HepG2 (cell line): ENCODE data around the gene ERF. TPM values are rescaled to one million over a fixed set of nuclear protein-coding genes. Genes with fewer than 3 reads are reported as not detected.

Source experiments
- CCAR2 ChIP-seq: fragments of 200-400 bp; formaldehyde crosslinking; optimal IDR thresholded peaks from 2 replicates; pipeline ENCODE3; 2018; ENCODE audit warnings: low read depth, mild to moderate bottlenecking, low read length, moderate library complexity
- CEBPB ChIP-seq: IDR thresholded peaks from 2 replicates; pipeline ENCODE4 v1.6.1; 2011; ENCODE audit warnings: low read depth, low read length, improper control_type of control experiment, borderline replicate concordance
- CHD4 ChIP-seq: fragments of 200-600 bp; sonication (generic); IDR thresholded peaks from 2 replicates; pipeline ENCODE4 v1.7.0; 2017; ENCODE audit warnings: mild to moderate bottlenecking, low read length, borderline replicate concordance
- HNRNPL ChIP-seq: fragments of 200-400 bp; formaldehyde crosslinking; IDR thresholded peaks from 2 replicates; pipeline ENCODE4 v1.6.1; 2017; ENCODE audit warnings: mild to moderate bottlenecking, low read depth, low read length
- IKZF1 ChIP-seq: fragments of 450-650 bp; IDR thresholded peaks from 2 replicates; pipeline ENCODE4 v1.7.1; 2016
- IRF2 ChIP-seq: IDR thresholded peaks from 2 replicates; pipeline ENCODE4 v1.6.1; 2018; ENCODE audit warnings: missing genetic modification reagents, missing compliant biosample characterization
- MAFF ChIP-seq: IDR thresholded peaks from 2 replicates; pipeline ENCODE4 v1.6.1; 2011; ENCODE audit warnings: low read depth, low read length, improper control_type of control experiment
- NFKBIZ ChIP-seq: IDR thresholded peaks from 2 replicates; pipeline ENCODE4 v1.6.1; 2018; ENCODE audit warnings: missing genetic modification reagents, missing compliant biosample characterization
- POLR2G ChIP-seq: fragments of 200-400 bp; formaldehyde crosslinking; IDR thresholded peaks from 2 replicates; pipeline ENCODE4 v1.6.1; 2018; ENCODE audit warnings: mild to moderate bottlenecking, low read depth, low read length, moderate library complexity
- SP2 ChIP-seq: sonication (generic); formaldehyde crosslinking; IDR thresholded peaks from 2 replicates; pipeline ENCODE4 v1.5.1; 2020; ENCODE audit warnings: mild to moderate bottlenecking, missing genetic modification reagents
- SPEN ChIP-seq: sonication (generic); formaldehyde crosslinking; IDR thresholded peaks from 2 replicates; pipeline ENCODE4 v1.5.1; 2020; ENCODE audit warnings: low read depth, mild to moderate bottlenecking, missing genetic modification reagents
- SUZ12 ChIP-seq: fragments of 150-350 bp; IDR thresholded peaks from 2 replicates; pipeline ENCODE4 v1.6.1; 2014; ENCODE audit warnings: low read depth, low read length
- YEATS2 ChIP-seq: sonication (generic); formaldehyde crosslinking; IDR thresholded peaks from 2 replicates; pipeline ENCODE4 v1.4.0; 2020; ENCODE audit warnings: missing genetic modification reagents, borderline replicate concordance
- ZNF143 ChIP-seq: sonication (generic); formaldehyde crosslinking; IDR thresholded peaks from 2 replicates; pipeline ENCODE4 v1.4.0; 2020; ENCODE audit warnings: missing genetic modification reagents
- ZNF451 ChIP-seq: sonication (generic); formaldehyde crosslinking; IDR thresholded peaks from 2 replicates; pipeline ENCODE4 v1.5.0; 2020; ENCODE audit warnings: mild to moderate bottlenecking, missing genetic modification reagents
- ZNF562 ChIP-seq: sonication (generic); formaldehyde crosslinking; IDR thresholded peaks from 2 replicates; pipeline ENCODE4 v1.8.0; 2022; ENCODE audit warnings: missing genetic modification reagents, borderline replicate concordance
- ZNF614 ChIP-seq: IDR thresholded peaks from 2 replicates; pipeline ENCODE4 v1.6.1; 2018; ENCODE audit warnings: missing biosample characterization, missing genetic modification reagents, inconsistent platforms, borderline replicate concordance
- ZNF678 ChIP-seq: sonication (generic); formaldehyde crosslinking; IDR thresholded peaks from 2 replicates; pipeline ENCODE4 v1.4.0; 2020; ENCODE audit warnings: mild to moderate bottlenecking, missing genetic modification reagents
- ZNF7 ChIP-seq: IDR thresholded peaks from 2 replicates; pipeline ENCODE4 v1.6.1; 2016; ENCODE audit warnings: missing biosample characterization, missing genetic modification reagents
- ZNF737 ChIP-seq: sonication (generic); formaldehyde crosslinking; IDR thresholded peaks from 2 replicates; pipeline ENCODE4 v1.5.0; 2020; ENCODE audit warnings: missing genetic modification reagents, mild to moderate bottlenecking, borderline replicate concordance
- ZNF782 ChIP-seq: sonication (generic); formaldehyde crosslinking; IDR thresholded peaks from 2 replicates; pipeline ENCODE4 v1.4.0; 2020; ENCODE audit warnings: missing genetic modification reagents, mild to moderate bottlenecking, borderline replicate concordance
- polyA plus RNA-seq, 8 experiments: library from polyadenylated mRNA; depleted of rRNA in 3 of 8; stranded (reverse) in 7 of 8; unstranded in 1 of 8; fragments of >200 nt; fragmentation: Illumina TruSeq in 4 of 8; extraction: Trizol in 4 of 8; gene quantifications; 2 replicates each; pipeline versions ENCODE4 v1.2.1 to v1.2.3, GENCODE V29; 2011 to 2016; ENCODE audit warnings: low read depth in 4 of 8, missing spikeins in 1 of 8, mixed read lengths in 1 of 8; ENCODE audit not compliant: insufficient read depth in 1 of 8
- total RNA-seq, 5 experiments: library from RNA; depleted of rRNA; stranded (reverse); fragments of >200 nt; fragmentation: Illumina TruSeq; extraction: Trizol; gene quantifications; 2 replicates each; pipeline ENCODE4 v1.2.3, GENCODE V29; 2016; ENCODE audit warnings: low read depth in 1 of 5
- TF ChIP-seq, protein P1 (sequence below): sonication (generic); formaldehyde crosslinking; IDR thresholded peaks from 2 replicates; pipeline ENCODE4 v1.4.0; 2020; ENCODE audit warnings: missing genetic modification reagents, mild to moderate bottlenecking, borderline replicate concordance
- TF ChIP-seq, protein P2 (sequence below), 2 experiments: sonication (generic) in 1 of 2; formaldehyde crosslinking in 1 of 2; IDR thresholded peaks; 2 replicates each; pipeline versions ENCODE4 v1.5.1 to v1.6.1; 2011 to 2020; ENCODE audit warnings: borderline replicate concordance in 1 of 2, low read depth in 1 of 2, low read length in 1 of 2, mild to moderate bottlenecking in 1 of 2, missing genetic modification reagents in 1 of 2, moderate library complexity in 1 of 2
- TF ChIP-seq, protein P3 (sequence below): sonication (generic); formaldehyde crosslinking; IDR thresholded peaks from 2 replicates; pipeline ENCODE4 v1.4.0; 2020; ENCODE audit warnings: low read depth, mild to moderate bottlenecking, missing genetic modification reagents

ERF gene
- total and polyA plus RNA-seq, 2 of the 13 experiments (the other 11 are each of a cell fraction or from before 2014, with no cell fraction given) = 67.1 to 69.9 TPM

DNA sequence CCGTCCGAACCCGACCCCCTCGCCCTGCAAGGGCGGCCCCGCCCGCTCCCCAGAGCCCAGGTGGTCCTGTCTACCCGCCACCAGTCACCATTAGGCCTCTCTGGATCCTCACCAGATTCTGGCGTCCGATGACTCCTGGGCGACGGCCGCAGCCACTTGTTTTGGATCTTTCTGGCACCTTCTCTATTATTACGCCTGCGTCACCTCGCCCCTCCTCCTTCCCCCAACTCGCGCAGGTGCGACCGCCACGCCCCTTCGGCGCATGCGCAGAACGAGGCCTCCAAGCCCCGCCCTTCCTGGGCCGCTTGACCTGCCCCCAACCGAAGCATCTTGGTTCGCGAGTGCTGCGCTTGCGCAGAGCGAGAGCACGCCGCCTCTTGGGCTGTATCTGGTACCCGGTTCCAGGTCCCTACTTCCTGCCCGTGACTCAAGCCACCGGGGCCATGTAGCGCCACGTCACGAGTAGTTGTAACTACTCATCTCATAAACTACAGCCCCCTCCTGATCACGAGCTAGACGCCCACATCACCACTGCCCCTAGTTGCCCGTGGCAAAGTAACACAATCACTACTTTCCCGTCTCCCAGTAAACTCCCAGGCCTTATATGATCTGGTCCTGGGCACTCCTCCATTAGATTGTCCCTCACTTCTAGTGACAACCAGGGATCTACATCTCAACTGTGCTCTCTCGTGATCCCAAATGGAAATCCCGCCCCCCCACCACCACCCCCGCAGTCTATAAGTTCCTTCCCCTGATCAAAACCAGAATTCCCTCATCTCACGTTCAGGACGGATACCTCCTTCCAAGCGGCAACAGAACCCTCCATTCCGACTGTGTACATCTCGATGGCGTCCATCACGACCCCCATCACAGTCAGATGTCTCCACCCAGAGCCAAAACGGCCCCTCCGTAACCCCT lies 37.1 kb downstream of the ERF start, which contains the start of gene DEDD2 (continued):
- TF ChIP-seq, protein P1, sequence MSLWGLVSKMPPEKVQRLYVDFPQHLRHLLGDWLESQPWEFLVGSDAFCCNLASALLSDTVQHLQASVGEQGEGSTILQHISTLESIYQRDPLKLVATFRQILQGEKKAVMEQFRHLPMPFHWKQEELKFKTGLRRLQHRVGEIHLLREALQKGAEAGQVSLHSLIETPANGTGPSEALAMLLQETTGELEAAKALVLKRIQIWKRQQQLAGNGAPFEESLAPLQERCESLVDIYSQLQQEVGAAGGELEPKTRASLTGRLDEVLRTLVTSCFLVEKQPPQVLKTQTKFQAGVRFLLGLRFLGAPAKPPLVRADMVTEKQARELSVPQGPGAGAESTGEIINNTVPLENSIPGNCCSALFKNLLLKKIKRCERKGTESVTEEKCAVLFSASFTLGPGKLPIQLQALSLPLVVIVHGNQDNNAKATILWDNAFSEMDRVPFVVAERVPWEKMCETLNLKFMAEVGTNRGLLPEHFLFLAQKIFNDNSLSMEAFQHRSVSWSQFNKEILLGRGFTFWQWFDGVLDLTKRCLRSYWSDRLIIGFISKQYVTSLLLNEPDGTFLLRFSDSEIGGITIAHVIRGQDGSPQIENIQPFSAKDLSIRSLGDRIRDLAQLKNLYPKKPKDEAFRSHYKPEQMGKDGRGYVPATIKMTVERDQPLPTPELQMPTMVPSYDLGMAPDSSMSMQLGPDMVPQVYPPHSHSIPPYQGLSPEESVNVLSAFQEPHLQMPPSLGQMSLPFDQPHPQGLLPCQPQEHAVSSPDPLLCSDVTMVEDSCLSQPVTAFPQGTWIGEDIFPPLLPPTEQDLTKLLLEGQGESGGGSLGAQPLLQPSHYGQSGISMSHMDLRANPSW (CRISPR knock-in tag) = peak; percentile 60; the same call in 1 of the 2 replicates
- TF ChIP-seq IKZF1 = no peak
- TF ChIP-seq, protein P2, sequence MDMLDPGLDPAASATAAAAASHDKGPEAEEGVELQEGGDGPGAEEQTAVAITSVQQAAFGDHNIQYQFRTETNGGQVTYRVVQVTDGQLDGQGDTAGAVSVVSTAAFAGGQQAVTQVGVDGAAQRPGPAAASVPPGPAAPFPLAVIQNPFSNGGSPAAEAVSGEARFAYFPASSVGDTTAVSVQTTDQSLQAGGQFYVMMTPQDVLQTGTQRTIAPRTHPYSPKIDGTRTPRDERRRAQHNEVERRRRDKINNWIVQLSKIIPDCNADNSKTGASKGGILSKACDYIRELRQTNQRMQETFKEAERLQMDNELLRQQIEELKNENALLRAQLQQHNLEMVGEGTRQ (IDR thresholded peaks at IDR 0.05; ENCODE audit: low read depth, low read length) = no peak
- TF ChIP-seq, protein P2 (CRISPR knock-in tag; IDR thresholded peaks at IDR 0.05; ENCODE audit: borderline replicate concordance) = no peak
- no peak for TF ChIP-seq ZNF7 (CRISPR knock-in tag)
- peak; percentile 41; the same call in 1 of the 2 replicates for TF ChIP-seq ZNF143 (CRISPR knock-in tag)
- no peak for TF ChIP-seq ZNF782
- TF ChIP-seq CHD4 = no peak
- TF ChIP-seq CCAR2 = no peak
- TF ChIP-seq ZNF451 (CRISPR knock-in tag) = no peak
- peak; percentile 85 for TF ChIP-seq POLR2G
- no peak for TF ChIP-seq CEBPB
- TF ChIP-seq ZNF737 (CRISPR knock-in tag) = no peak
- TF ChIP-seq SP2 (CRISPR knock-in tag) = no peak
- no peak for TF ChIP-seq ZNF678
- TF ChIP-seq YEATS2 (CRISPR knock-in tag) = no peak; the same call in 1 of the 2 replicates
- TF ChIP-seq ZNF614 (CRISPR knock-in tag) = no peak; the same call in 1 of the 2 replicates
- no peak for TF ChIP-seq NFKBIZ (CRISPR knock-in tag)
- no peak for TF ChIP-seq HNRNPL
- no peak for TF ChIP-seq MAFF
- TF ChIP-seq IRF2 (CRISPR knock-in tag) = peak; percentile 34; the same call in 1 of the 2 replicates
- no peak; the same call in none of the 2 replicates for TF ChIP-seq SPEN (CRISPR knock-in tag)
- TF ChIP-seq, protein P3, sequence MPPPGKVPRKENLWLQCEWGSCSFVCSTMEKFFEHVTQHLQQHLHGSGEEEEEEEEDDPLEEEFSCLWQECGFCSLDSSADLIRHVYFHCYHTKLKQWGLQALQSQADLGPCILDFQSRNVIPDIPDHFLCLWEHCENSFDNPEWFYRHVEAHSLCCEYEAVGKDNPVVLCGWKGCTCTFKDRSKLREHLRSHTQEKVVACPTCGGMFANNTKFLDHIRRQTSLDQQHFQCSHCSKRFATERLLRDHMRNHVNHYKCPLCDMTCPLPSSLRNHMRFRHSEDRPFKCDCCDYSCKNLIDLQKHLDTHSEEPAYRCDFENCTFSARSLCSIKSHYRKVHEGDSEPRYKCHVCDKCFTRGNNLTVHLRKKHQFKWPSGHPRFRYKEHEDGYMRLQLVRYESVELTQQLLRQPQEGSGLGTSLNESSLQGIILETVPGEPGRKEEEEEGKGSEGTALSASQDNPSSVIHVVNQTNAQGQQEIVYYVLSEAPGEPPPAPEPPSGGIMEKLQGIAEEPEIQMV (CRISPR knock-in tag) = no peak
- TF ChIP-seq SUZ12 = no peak
- TF ChIP-seq ZNF562 (CRISPR knock-in tag) = no peak
